ENCODE data around the gene RAB39B.

Gene RAB39B

DNA sequence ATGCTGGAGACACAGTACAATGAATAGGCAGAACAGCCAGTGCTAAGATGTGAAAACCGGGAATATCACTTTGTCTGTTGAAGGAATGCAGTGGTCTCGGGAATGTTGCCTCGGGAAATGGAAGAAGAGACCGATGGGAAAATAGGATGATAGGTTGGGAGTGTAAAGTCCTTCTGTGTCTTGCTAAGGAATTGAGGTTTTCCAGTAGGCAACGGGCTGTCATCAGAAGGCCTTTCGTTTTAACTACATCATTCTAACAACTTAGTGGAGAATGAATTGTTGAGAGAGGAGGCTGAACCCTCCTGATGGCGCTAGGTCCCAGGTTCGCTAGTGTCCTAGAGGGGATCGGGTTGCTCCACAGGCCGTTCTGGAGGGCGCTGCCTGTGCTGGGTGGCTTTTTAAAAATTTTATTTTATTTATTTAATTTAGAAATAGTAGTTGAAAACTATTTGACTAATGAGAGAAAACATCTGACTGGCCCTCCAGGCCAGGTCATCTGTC, 47.3 kb downstream of the RAB39B start:
- DNase-seq (ENCODE audit: low read depth, low spot score) = no peak
- TF ChIP-seq, protein P1, sequence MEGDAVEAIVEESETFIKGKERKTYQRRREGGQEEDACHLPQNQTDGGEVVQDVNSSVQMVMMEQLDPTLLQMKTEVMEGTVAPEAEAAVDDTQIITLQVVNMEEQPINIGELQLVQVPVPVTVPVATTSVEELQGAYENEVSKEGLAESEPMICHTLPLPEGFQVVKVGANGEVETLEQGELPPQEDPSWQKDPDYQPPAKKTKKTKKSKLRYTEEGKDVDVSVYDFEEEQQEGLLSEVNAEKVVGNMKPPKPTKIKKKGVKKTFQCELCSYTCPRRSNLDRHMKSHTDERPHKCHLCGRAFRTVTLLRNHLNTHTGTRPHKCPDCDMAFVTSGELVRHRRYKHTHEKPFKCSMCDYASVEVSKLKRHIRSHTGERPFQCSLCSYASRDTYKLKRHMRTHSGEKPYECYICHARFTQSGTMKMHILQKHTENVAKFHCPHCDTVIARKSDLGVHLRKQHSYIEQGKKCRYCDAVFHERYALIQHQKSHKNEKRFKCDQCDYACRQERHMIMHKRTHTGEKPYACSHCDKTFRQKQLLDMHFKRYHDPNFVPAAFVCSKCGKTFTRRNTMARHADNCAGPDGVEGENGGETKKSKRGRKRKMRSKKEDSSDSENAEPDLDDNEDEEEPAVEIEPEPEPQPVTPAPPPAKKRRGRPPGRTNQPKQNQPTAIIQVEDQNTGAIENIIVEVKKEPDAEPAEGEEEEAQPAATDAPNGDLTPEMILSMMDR (IDR thresholded peaks at IDR 0.05; ENCODE audit: low read depth, low read length) = no peak
- peak overlapping the region; percentile 81 for H3K4me3 ChIP-seq (ENCODE audit: low read depth, low read length)
- in situ Hi-C loops (cut with HindIII; ENCODE audit: low sequenced_read_pairs) = no loop called here

DNA sequence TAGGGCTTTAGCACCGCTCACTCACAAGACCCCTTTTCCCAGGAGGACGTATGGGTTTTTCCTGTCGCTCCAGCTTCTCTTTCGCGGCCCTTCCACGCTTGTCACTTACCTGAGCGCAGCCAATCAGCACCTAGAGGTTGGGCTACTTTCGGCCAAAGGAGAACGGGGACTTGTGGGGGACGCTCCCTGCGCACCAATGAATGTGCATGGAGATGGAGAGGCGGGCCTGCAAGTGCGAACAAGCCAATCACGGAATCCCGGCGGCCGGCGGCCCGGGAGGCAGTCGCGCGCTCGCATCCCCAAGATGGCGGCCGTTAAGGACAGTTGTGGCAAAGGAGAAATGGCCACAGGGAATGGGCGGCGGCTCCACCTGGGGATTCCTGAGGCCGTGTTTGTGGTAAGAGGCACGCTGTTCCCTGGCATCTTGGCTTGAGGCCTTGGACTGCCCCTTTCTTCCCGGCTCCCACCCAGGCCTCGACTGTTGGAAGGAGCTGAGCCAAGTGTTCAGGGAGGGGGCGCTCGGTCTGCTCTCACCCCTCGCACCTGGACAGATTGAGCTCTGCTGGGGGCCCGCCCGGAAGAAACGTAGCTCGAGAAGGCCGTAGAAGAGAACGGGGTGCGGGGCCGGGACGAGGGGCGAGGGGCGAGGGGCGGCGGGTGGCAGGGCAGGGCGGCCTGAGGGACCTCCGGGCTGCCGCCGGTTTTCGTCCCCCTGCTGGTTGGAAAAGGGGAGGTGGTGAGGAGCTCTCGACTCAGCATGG, 47.9 kb downstream of the RAB39B start, which contains the start of gene VBP1:
Gene VBP1 (plus strand): TSS at position 282 of the 761 bp plus-strand sequence. CDS start 23 bp downstream, at position 305.
- peak; percentile 95 for DNase-seq (ENCODE audit: low read depth, low spot score)
- TF ChIP-seq, protein P1 (IDR thresholded peaks at IDR 0.05; ENCODE audit: low read depth, low read length) = peak; percentile 43
- peak within 1 kb of the TSS; percentile 81 for H3K4me3 ChIP-seq (ENCODE audit: low read depth, low read length)
- in situ Hi-C loops (cut with HindIII; ENCODE audit: low sequenced_read_pairs) = no loop called here

DNA sequence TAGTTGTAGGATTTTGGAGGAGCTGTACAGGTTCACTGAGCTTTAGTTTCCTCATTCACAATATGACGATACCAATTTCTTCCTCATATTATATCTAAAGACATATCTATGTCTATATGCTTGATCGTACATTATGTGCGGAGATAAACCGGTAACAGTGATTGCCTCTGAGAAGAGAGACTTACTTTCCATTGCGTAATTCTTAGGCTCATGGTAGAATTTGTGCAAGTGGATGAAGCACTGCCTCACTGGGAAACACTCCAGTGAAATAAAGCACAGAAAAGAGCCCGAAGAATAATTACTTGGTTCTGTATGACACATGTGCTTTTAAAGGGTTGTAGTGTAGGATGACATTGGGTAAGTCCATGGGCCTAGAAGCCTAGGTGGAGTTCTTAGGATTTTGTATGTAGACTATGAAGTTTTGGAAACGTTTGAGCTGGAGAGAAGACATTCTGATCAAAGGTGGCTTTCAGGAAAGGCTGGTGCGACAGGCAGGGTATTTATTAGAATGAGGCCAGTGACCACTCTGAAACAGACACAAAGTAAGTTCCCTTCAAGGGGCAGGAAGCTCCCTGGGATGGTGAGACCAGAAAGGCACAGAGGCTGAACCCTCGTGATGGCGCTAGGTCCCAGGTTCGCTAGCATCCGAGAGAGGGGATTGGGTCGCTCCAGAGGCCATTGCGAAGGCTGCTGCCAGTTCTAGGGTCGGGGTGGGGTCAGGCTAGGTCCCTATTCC, 48.7 kb downstream of the RAB39B start:
- TF ChIP-seq, protein P1 (IDR thresholded peaks at IDR 0.05; ENCODE audit: low read depth, low read length) = no peak
- H3K4me3 ChIP-seq (ENCODE audit: low read depth, low read length) = peak overlapping the region; percentile 81
- DNase-seq (ENCODE audit: low read depth, low spot score) = peak; percentile 1
- in situ Hi-C loops (cut with HindIII; ENCODE audit: low sequenced_read_pairs) = no loop called here

DNA sequence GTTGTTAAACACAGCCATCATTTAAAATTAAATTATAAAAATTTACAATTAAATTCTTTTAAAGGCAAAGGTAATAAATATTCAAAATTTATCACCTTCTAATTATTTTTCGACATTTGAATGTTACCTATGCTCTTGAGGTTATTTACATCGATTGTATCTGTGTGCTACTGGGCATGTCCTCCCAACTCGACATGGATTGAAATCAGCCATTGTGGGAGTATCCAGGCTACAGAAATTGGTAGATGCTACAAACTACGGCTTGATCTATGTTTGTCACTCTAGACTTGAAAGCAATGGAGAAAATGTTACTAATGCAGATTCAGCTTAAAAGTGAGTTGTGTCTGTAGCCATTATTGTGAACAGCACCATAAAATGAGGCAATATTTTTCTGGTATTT, 50.6 kb downstream of the RAB39B start:
- TF ChIP-seq, protein P1 (IDR thresholded peaks at IDR 0.05; ENCODE audit: low read depth, low read length) = no peak
- no peak overlapping the region for H3K4me3 ChIP-seq (ENCODE audit: low read depth, low read length)
- in situ Hi-C loops (cut with HindIII; ENCODE audit: low sequenced_read_pairs) = no loop called here
- DNase-seq (ENCODE audit: low read depth, low spot score) = no peak

DNA sequence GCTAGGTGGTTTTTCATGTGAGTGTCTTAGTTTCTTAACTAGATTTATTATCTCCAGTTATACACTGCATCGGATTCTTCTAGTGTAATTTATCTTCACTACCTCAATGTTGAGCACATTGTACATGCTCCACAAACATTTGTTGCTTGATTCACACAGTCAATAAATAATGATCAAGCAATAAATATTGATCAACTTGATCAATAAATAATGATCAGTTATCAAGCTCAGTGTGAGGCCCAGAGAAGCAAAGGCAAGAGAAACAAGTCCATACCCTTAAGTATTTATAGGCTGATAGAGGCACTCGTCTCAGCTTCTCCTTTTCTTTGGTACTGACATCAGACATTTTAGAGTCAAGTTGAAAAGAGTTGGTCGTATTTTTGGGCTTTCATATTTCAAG, 53.1 kb downstream of the RAB39B start:
- no peak overlapping the region for H3K4me3 ChIP-seq (ENCODE audit: low read depth, low read length)
- in situ Hi-C loops (cut with HindIII; ENCODE audit: low sequenced_read_pairs) = no loop called here
- no peak for DNase-seq (ENCODE audit: low read depth, low spot score)
- TF ChIP-seq, protein P1 (IDR thresholded peaks at IDR 0.05; ENCODE audit: low read depth, low read length) = no peak
